Prostate gland (tissue), 2 donors: ENCODE results near the gene LTB.

Experiments used
- POLR2AphosphoS5 ChIP-seq: sonication (generic); formaldehyde crosslinking; IDR thresholded peaks from one replicate; pipeline ENCODE4 v1.6.1; 2017; ENCODE audit warnings: antibody characterized with exemption
- TF ChIP-seq, protein P1 (sequence below), 4 experiments: fragments of 200-600 bp in 2 of 4; fragments of 450-650 bp in 2 of 4; sonication (generic) in 2 of 4; IDR thresholded peaks; 1 replicate in 3 of 4; 2 replicates in 1 of 4; pipeline ENCODE4 v1.5.1; 2016 to 2019; ENCODE audit warnings: antibody characterized with exemption in 4 of 4, mild to moderate bottlenecking in 2 of 4, moderate library complexity in 2 of 4

DNA sequence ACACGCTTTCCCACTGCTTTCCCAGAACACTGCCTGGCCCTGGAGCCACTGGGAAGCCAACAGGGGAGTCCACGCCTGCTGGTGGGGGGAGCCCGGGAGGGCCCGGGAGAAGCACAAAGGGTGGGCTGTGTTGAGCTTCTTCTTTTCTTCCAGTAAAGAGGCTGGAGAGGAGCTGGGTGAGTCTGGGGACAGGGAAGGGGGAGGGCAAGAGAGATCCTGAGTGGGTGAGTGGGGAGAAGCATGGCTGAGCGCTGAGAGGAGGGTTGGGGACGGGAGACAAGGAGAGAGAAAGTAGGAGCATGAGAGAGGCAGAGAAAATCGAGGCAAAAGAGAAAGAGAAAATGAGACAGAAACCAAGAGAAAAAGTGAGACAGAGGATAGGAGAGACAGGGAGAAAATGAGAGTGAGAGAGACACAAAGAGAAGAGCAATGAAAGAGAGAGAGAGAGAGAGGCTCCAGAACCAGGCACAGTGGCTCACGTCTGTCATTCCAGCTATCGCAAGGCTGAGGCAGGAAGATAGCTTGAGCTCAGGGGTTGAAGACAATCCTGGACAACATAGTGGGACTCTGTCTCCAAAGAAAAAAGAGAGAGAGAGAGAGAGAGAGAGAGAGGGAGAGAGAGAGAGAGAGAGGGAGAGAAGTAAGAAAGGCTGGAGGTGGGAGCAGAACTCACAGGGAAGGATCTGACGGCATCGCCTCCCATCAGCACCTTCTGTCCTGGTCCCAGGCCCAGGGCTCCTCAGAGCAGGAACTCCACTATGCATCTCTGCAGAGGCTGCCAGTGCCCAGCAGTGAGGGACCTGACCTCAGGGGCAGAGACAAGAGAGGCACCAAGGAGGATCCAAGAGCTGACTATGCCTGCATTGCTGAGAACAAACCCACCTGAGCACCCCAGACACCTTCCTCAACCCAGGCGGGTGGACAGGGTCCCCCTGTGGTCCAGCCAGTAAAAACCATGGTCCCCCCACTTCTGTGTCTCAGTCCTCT is 5.9 kb upstream of the LTB start:
- TF ChIP-seq, protein P1, sequence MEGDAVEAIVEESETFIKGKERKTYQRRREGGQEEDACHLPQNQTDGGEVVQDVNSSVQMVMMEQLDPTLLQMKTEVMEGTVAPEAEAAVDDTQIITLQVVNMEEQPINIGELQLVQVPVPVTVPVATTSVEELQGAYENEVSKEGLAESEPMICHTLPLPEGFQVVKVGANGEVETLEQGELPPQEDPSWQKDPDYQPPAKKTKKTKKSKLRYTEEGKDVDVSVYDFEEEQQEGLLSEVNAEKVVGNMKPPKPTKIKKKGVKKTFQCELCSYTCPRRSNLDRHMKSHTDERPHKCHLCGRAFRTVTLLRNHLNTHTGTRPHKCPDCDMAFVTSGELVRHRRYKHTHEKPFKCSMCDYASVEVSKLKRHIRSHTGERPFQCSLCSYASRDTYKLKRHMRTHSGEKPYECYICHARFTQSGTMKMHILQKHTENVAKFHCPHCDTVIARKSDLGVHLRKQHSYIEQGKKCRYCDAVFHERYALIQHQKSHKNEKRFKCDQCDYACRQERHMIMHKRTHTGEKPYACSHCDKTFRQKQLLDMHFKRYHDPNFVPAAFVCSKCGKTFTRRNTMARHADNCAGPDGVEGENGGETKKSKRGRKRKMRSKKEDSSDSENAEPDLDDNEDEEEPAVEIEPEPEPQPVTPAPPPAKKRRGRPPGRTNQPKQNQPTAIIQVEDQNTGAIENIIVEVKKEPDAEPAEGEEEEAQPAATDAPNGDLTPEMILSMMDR (IDR thresholded peaks at IDR 0.05): no peak
- no peak for TF ChIP-seq POLR2AphosphoS5
